Measurements from ENCODE around the gene PRKD1. TPM values are rescaled to one million over a fixed set of nuclear protein-coding genes. Genes with fewer than 3 reads are reported as not detected.

PRKD1 gene
- total and polyA plus RNA-seq, 2 donors (not counting 1 experiment from before 2014, with no cell fraction given), result 20.1 to 26.2 TPM

- Histone ChIP-seq H3K27me3 (ENCODE audit: control insufficient read depth, insufficient read depth, low read length) (no peaks in the 10 kb centered on the region), H3K4me2 (ENCODE audit: extremely low read depth, insufficient read depth, low read length) (no peak overlapping the region), H3K4me1 (ENCODE audit: control insufficient read depth, extremely low read depth, insufficient read depth, low read length) (no peaks in the 10 kb centered on the region), H3K9ac (ENCODE audit: insufficient read depth, low read length) (no peak overlapping the region), H3K27ac (ENCODE audit: insufficient read depth, low read length) (no peak overlapping the region), H3K36me3 (ENCODE audit: control insufficient read depth, insufficient read depth, low read length) (no peaks in the 10 kb centered on the region), H3K79me2 (ENCODE audit: control insufficient read depth, insufficient read depth, low read length) (no peaks in the 10 kb centered on the region), H4K20me1 (ENCODE audit: control insufficient read depth, extremely low read depth, insufficient read depth, low read length) (no peaks in the 10 kb centered on the region), H3K4me3 (replicated peaks in 1 of 4; ENCODE audit: control extremely low read depth in 1 of 4, insufficient read depth in 1 of 4, low read depth in 3 of 4, low read length in 4 of 4) (no peak overlapping the region), H2AFZ (ENCODE audit: low read length) (no peak overlapping the region), H3K9me3 (ENCODE audit: control insufficient read depth, insufficient read depth, low read depth, low read length) (no peaks in the 10 kb centered on the region)
- DNase-seq (ENCODE audit: low read depth in 2 of 2), result no peak
- TF ChIP-seq CTCF (conservative IDR thresholded peaks at IDR 0.05 in 1 of 2, IDR thresholded peaks at IDR 0.05 in 1 of 2; ENCODE audit: low read depth in 1 of 2, low read length in 2 of 2) (no peak), EZH2 (IDR thresholded peaks at IDR 0.05; ENCODE audit: low read length, missing control alignments) (no peak)
Observed at GRCh38 chr14:29804481-29805266, 123.0 kb downstream of the PRKD1 start.

- H3K4me3 ChIP-seq (replicated peaks in 1 of 4; ENCODE audit: control extremely low read depth in 1 of 4, insufficient read depth in 1 of 4, low read depth in 3 of 4, low read length in 4 of 4), result no peak overlapping the region
- no peaks in the 10 kb centered on the region for H3K79me2 ChIP-seq (ENCODE audit: control insufficient read depth, insufficient read depth, low read length)
- H4K20me1 ChIP-seq (ENCODE audit: control insufficient read depth, extremely low read depth, insufficient read depth, low read length), result no peaks in the 10 kb centered on the region
- DNase-seq (ENCODE audit: low read depth in 2 of 2), result peak in 1 of 2 donors; percentile 44
- TF ChIP-seq CTCF (conservative IDR thresholded peaks at IDR 0.05 in 1 of 2, IDR thresholded peaks at IDR 0.05 in 1 of 2; ENCODE audit: low read depth in 1 of 2, low read length in 2 of 2), result no peak
- TF ChIP-seq EZH2 (IDR thresholded peaks at IDR 0.05; ENCODE audit: low read length, missing control alignments), result no peak
- no peak overlapping the region for H2AFZ ChIP-seq (ENCODE audit: low read length)
- no peak overlapping the region for H3K27ac ChIP-seq (ENCODE audit: insufficient read depth, low read length)
- H3K36me3 ChIP-seq (ENCODE audit: control insufficient read depth, insufficient read depth, low read length), result no peaks in the 10 kb centered on the region
- H3K4me1 ChIP-seq (ENCODE audit: control insufficient read depth, extremely low read depth, insufficient read depth, low read length), result no peaks in the 10 kb centered on the region
- H3K4me2 ChIP-seq (ENCODE audit: extremely low read depth, insufficient read depth, low read length), result no peak overlapping the region
- H3K9ac ChIP-seq (ENCODE audit: insufficient read depth, low read length), result no peak overlapping the region
- H3K27me3 ChIP-seq (ENCODE audit: control insufficient read depth, insufficient read depth, low read length), result no peaks in the 10 kb centered on the region
- H3K9me3 ChIP-seq (ENCODE audit: control insufficient read depth, insufficient read depth, low read depth, low read length), result no peaks in the 10 kb centered on the region
Observed at GRCh38 chr14:29803045-29803444, 124.6 kb downstream of the PRKD1 start.

- peaks cover 2% of the 10 kb centered on the region for H3K79me2 ChIP-seq (ENCODE audit: control insufficient read depth, insufficient read depth, low read length)
- TF ChIP-seq EZH2 (IDR thresholded peaks at IDR 0.05; ENCODE audit: low read length, missing control alignments) (no peak), CTCF (conservative IDR thresholded peaks at IDR 0.05 in 1 of 2, IDR thresholded peaks at IDR 0.05 in 1 of 2; ENCODE audit: low read depth in 1 of 2, low read length in 2 of 2) (no peak)
- H3K4me2 ChIP-seq (ENCODE audit: extremely low read depth, insufficient read depth, low read length), result no peak overlapping the region
- no peak for DNase-seq (ENCODE audit: low read depth in 2 of 2)
- no peak overlapping the region for H2AFZ ChIP-seq (ENCODE audit: low read length)
- H3K4me1 ChIP-seq (ENCODE audit: control insufficient read depth, extremely low read depth, insufficient read depth, low read length), result no peaks in the 10 kb centered on the region
- no peak overlapping the region for H3K27ac ChIP-seq (ENCODE audit: insufficient read depth, low read length)
- no peak overlapping the region for H3K4me3 ChIP-seq (replicated peaks in 1 of 4; ENCODE audit: control extremely low read depth in 1 of 4, insufficient read depth in 1 of 4, low read depth in 3 of 4, low read length in 4 of 4)
- no peak overlapping the region for H3K9ac ChIP-seq (ENCODE audit: insufficient read depth, low read length)
- H3K27me3 ChIP-seq (ENCODE audit: control insufficient read depth, insufficient read depth, low read length), result no peaks in the 10 kb centered on the region
- no peaks in the 10 kb centered on the region for H3K36me3 ChIP-seq (ENCODE audit: control insufficient read depth, insufficient read depth, low read length)
- H3K9me3 ChIP-seq (ENCODE audit: control insufficient read depth, insufficient read depth, low read depth, low read length), result no peaks in the 10 kb centered on the region
- no peaks in the 10 kb centered on the region for H4K20me1 ChIP-seq (ENCODE audit: control insufficient read depth, extremely low read depth, insufficient read depth, low read length)
Observed at GRCh38 chr14:29802211-29802610, 125.4 kb downstream of the PRKD1 start.
